HepG2 (cell line): ENCODE results near the gene NAIF1. TPM values are rescaled to one million over a fixed set of nuclear protein-coding genes. Genes with fewer than 3 reads are reported as not detected.
"Not testable (repeated sequence)": the region's sequence is repeated elsewhere in the genome, so short reads cannot be mapped to it uniquely, and the experiment has no call there.

Source experiments
- ATAC-seq: fragments of 200-7000 bp; cut with Tn5 transposase; 3 replicates; pipeline ENCODE4 v1.9.1; 2020; ENCODE audit warnings: mild to moderate bottlenecking, moderate library complexity
- BruUV-seq: library from RNA; stranded (reverse); fragments of 400-500 nt; replicated peaks from 2 replicates; lab custom pipeline; 2021; lab: Mats Ljungman, UMichigan
- CTCF ChIA-PET: fragments of 300-600 bp; formaldehyde crosslinking; extraction: SDS; loops from one replicate; lab custom pipeline; 2021; ENCODE audit warnings: low total read pairs, inconsistent platforms, low intra/inter-chr PET ratio; lab: Yijun Ruan, JAX
- POLR2A ChIA-PET: fragments of 350-600 bp; sonication (Branson Sonifier 250); formaldehyde crosslinking; loops from one replicate; lab custom pipeline; 2020; ENCODE audit warnings: antibody characterized with exemption, inconsistent platforms; lab: Yijun Ruan, JAX
- DNase-seq: peaks from one replicate; pipeline ENCODE4 v3.0.0-alpha.2; 2015; ENCODE audit warnings: low spot score
- FAIRE-seq: peaks from 3 replicates; lab custom pipeline; 2011; peaks lifted over from hg19 to GRCh38; lab: Jason Lieb, UNC
- H2AFZ ChIP-seq: one replicate; pipeline ENCODE4 v1.6.1; 2011; ENCODE audit warnings: low read length, inconsistent platforms
- H3K27ac ChIP-seq: fragments of 300-600 bp; 3 replicates; pipeline ENCODE4 v1.8.0; 2011; ENCODE audit warnings: mixed run types, mild to moderate bottlenecking, mixed read lengths, low read length, inconsistent platforms; ENCODE audit not compliant: insufficient read depth; ENCODE audit errors: extremely low read length
- H3K27me3 ChIP-seq, 2 experiments: fragments of 200-600 bp in 1 of 2; 2 replicates in 1 of 2; 3 replicates in 1 of 2; pipeline versions ENCODE4 v1.6.0 to v1.8.0; 2011; ENCODE audit warnings: low read length in 2 of 2, mild to moderate bottlenecking in 2 of 2, moderate library complexity in 2 of 2, inconsistent platforms in 1 of 2; ENCODE audit not compliant: insufficient read depth in 2 of 2, control insufficient read depth in 1 of 2
- H3K36me3 ChIP-seq, 2 experiments: fragments of 200-600 bp in 1 of 2; replicated peaks in 1 of 2; 2 replicates in 1 of 2; 3 replicates in 1 of 2; pipeline versions ENCODE4 v1.5.1 to v1.8.0; 2011; ENCODE audit warnings: low read length in 2 of 2, inconsistent platforms in 1 of 2; ENCODE audit not compliant: insufficient read depth in 2 of 2, control insufficient read depth in 1 of 2
- H3K4me1 ChIP-seq: 2 replicates; pipeline ENCODE4 v1.5.1; 2012; ENCODE audit warnings: low read length, inconsistent platforms; ENCODE audit not compliant: insufficient read depth
- H3K4me2 ChIP-seq: 2 replicates; pipeline ENCODE4 v1.6.0; 2011; ENCODE audit warnings: low read depth, low read length, inconsistent platforms
- H3K4me3 ChIP-seq, 3 experiments: fragments of 200-600 bp in 1 of 3; sonication (generic), shearing (Covaris generic) in 1 of 3; replicated peaks in 1 of 3; 2 replicates each; pipeline ENCODE4 v1.5.1; 2011 to 2016; ENCODE audit warnings: low read length in 3 of 3, inconsistent platforms in 2 of 3, low read depth in 2 of 3, mild to moderate bottlenecking in 2 of 3, control low read depth in 1 of 3, mixed read lengths in 1 of 3; ENCODE audit not compliant: insufficient read depth in 1 of 3
- H3K79me2 ChIP-seq: one replicate; pipeline ENCODE4 v1.6.1; 2011; ENCODE audit warnings: low read length, inconsistent platforms; ENCODE audit not compliant: insufficient read depth
- H3K9ac ChIP-seq: 2 replicates; pipeline ENCODE4 v1.6.0; 2011; ENCODE audit warnings: mild to moderate bottlenecking, low read depth, low read length, inconsistent platforms; ENCODE audit not compliant: insufficient read depth
- H3K9me3 ChIP-seq: 2 replicates; pipeline ENCODE4 v1.5.1; 2012; ENCODE audit warnings: mild to moderate bottlenecking, low read length
- H4K20me1 ChIP-seq: 2 replicates; pipeline ENCODE4 v1.6.0; 2011; ENCODE audit warnings: inconsistent platforms, mild to moderate bottlenecking, low read length, moderate library complexity; ENCODE audit not compliant: insufficient read depth
- HNF4A ChIP-seq: sonication (generic); formaldehyde crosslinking; IDR thresholded peaks from 2 replicates; pipeline ENCODE4 v1.4.0; 2020; ENCODE audit warnings: missing genetic modification reagents
- HOXD1 ChIP-seq: sonication (generic); formaldehyde crosslinking; IDR thresholded peaks from 2 replicates; pipeline ENCODE4 v1.5.0; 2020; ENCODE audit warnings: missing genetic modification reagents
- ZNF441 ChIP-seq: sonication (generic); formaldehyde crosslinking; IDR thresholded peaks from 2 replicates; pipeline ENCODE4 v1.7.0; 2021; ENCODE audit warnings: missing genetic modification reagents, borderline replicate concordance
- WGBS: methylation state at CpG from one replicate; pipeline ENCODE4 v1.1.6; 2017; ENCODE audit warnings: low lambda C conversion rate; 5-methylcytosine and 5-hydroxymethylcytosine counted together
- in situ Hi-C: cut with HindIII; loops from 2 replicates; pipeline ENCODE4 v1.10.0; 2017; ENCODE audit warnings: low pct_unique_long_range_greater_than_20kb; ENCODE audit not compliant: extremely low pct_ligation_motif_present
- intact Hi-C: fragments of 100-400 bp; cut with micrococcal nuclease; formaldehyde crosslinking; loops from one replicate; pipeline ENCODE4 v1.10.0; 2022; ENCODE audit not compliant: unreplicated experiment
- polyA plus RNA-seq, 8 experiments: library from polyadenylated mRNA; depleted of rRNA in 3 of 8; stranded (reverse) in 7 of 8; unstranded in 1 of 8; fragments of >200 nt; fragmentation: Illumina TruSeq in 4 of 8; extraction: Trizol in 4 of 8; gene quantifications; 2 replicates each; pipeline versions ENCODE4 v1.2.1 to v1.2.3, GENCODE V29; 2011 to 2016; ENCODE audit warnings: low read depth in 4 of 8, missing spikeins in 1 of 8, mixed read lengths in 1 of 8; ENCODE audit not compliant: insufficient read depth in 1 of 8
- total RNA-seq, 5 experiments: library from RNA; depleted of rRNA; stranded (reverse); fragments of >200 nt; fragmentation: Illumina TruSeq; extraction: Trizol; gene quantifications; 2 replicates each; pipeline ENCODE4 v1.2.3, GENCODE V29; 2016; ENCODE audit warnings: low read depth in 1 of 5
- TF ChIP-seq, protein P1 (sequence below): sonication (generic); formaldehyde crosslinking; IDR thresholded peaks from 2 replicates; pipeline ENCODE4 v1.4.0; 2020; ENCODE audit warnings: missing genetic modification reagents

Gene NAIF1
- total and polyA plus RNA-seq, 2 of the 13 experiments (the other 11 are each of a cell fraction or from before 2014, with no cell fraction given), result 6.0 to 6.9 TPM

DNA sequence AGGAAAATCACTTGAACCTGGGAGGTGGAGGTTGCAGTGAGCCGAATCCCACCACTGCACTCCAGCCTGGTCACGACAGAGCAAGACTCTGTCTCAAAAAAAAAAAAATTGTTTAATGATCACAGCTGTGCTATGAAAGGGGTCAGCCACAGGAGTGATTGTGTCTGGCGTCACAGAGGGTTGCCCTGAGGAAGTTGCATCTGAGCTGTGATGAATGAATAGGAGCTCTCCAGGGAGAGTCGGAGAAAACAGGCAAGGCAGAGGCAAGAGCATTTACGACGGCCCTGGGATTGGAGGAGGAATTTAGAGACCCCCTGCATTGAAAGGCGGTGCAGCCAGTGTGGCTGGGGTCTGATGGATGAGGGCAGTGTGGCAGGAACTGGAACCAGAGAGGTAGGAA lies 25.1 kb downstream of the NAIF1 start (continued):
- TF ChIP-seq, protein P1, sequence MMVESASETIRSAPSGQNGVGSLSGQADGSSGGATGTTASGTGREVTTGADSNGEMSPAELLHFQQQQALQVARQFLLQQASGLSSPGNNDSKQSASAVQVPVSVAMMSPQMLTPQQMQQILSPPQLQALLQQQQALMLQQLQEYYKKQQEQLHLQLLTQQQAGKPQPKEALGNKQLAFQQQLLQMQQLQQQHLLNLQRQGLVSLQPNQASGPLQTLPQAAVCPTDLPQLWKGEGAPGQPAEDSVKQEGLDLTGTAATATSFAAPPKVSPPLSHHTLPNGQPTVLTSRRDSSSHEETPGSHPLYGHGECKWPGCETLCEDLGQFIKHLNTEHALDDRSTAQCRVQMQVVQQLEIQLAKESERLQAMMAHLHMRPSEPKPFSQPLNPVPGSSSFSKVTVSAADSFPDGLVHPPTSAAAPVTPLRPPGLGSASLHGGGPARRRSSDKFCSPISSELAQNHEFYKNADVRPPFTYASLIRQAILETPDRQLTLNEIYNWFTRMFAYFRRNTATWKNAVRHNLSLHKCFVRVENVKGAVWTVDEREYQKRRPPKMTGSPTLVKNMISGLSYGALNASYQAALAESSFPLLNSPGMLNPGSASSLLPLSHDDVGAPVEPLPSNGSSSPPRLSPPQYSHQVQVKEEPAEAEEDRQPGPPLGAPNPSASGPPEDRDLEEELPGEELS (CRISPR knock-in tag), result no peak
- TF ChIP-seq HOXD1, result no peak

- H3K27ac ChIP-seq, in situ Hi-C loops, H3K4me3 ChIP-seq, H4K20me1 ChIP-seq, CTCF ChIA-PET, BruUV-seq, H3K79me2 ChIP-seq, H3K27me3 ChIP-seq, FAIRE-seq, H3K36me3 ChIP-seq, H2AFZ ChIP-seq, intact Hi-C loops, POLR2A ChIA-PET, DNase-seq, H3K9ac ChIP-seq, ATAC-seq, H3K4me2 ChIP-seq, H3K9me3 ChIP-seq: not testable (repeated sequence)
- peaks cover 38% of the 10 kb centered on the region for H3K4me1 ChIP-seq
- 16% methylated on average over 3 of the region's 3 CpGs for WGBS
Observed at GRCh38 chr9:128040783-128041182, 26.3 kb downstream of the NAIF1 start.

DNA sequence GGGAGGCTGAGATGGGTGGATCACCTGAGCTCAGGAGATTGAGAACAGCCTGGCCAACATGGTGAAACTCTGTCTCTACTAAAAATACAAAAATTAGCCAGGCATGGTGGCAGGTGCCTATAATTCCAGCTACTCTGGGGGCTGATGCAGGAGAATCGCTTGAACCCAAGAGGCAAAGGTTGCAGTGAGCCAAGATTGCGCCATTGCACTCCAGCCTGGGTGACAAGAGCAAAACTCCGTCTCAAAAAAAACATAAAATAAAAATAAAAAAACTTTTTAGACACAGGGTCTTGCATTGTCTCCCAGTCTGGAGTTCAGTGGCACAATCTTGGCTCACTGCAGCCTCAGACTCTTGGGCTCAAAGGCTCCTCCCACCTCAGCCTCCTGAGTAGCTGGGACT lies 30.6 kb downstream of the NAIF1 start:
- not testable (repeated sequence) for H3K27me3 ChIP-seq, H3K27ac ChIP-seq, H3K4me2 ChIP-seq, FAIRE-seq, ATAC-seq
- TF ChIP-seq ZNF441 (CRISPR knock-in tag) (peak; percentile 94), HNF4A (CRISPR knock-in tag) (peak; percentile 23; the same call in 1 of the 2 replicates)
- TF ChIP-seq, all 625 proteins: peak for 2; not testable (repeated sequence) for 623
- POLR2A ChIA-PET, H3K36me3 ChIP-seq, DNase-seq, H3K4me3 ChIP-seq, BruUV-seq, H3K9me3 ChIP-seq, H3K9ac ChIP-seq, intact Hi-C loops, H3K79me2 ChIP-seq, H2AFZ ChIP-seq, H4K20me1 ChIP-seq: not testable (repeated sequence)
- WGBS, result 2% methylated on average over 3 of the region's 3 CpGs
- CTCF ChIA-PET, result interaction anchor here (3.2 kb wide), 1 partner anchor 93 kb away, joined by 28 read pairs; no protein-coding TSS in a partner anchor
- H3K4me1 ChIP-seq, result peaks cover 15% of the 10 kb centered on the region
- in situ Hi-C loops, result loop anchor here (5.0 kb wide), 1 partner anchor 99 kb away; the partner anchor contains the start of gene DPM2
